Stromal cell of bone marrow (primary cell): ENCODE results near the gene TRH.
"Not testable (repeated sequence)": the region's sequence is repeated elsewhere in the genome, so short reads cannot be mapped to it uniquely, and the experiment has no call there.

Source experiments
- DNase-seq: peaks from one replicate; pipeline ENCODE4 v3.0.0-alpha.2; 2012; ENCODE audit warnings: low read depth

The TRH gene

DNA sequence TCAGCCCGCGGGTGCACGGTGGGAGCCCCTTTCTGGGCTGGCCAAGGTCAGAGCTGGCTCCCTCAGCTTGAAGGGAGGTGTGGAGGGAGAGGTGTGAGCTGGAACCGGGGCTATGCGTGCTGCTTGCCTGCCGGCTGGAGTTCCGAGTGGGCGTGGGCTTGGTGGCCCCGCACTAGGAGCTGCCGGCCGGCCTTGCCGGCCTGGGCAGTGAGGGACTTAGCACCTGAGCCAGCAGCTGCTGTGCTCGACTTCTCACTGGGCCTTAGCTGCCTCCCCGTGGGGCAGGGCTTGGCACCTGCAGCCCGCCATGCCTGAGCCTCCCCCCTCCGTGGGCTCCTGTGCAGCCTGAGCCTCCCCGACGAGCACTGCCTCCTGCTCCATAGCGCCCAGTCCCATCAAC, 36.0 kb downstream of the TRH start:
- DNase-seq = no peak

DNA sequence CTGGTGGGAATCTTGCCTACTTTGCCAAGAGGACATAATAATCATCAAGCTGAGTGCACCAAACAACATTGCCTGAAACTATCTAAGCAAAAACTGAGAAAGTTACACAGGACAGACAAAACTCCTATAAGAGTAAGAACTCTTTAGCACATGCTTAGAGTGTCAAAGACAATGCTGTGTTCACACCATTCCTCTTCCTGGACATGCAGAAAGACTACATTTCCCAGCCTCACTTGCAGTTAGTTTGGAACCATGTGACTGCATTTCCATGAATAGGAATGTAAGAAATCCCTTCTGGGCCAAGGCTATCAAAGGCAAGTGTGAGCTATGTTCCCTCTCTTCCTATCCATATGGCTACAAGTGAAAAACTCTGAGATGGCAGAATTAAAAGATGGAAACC, 37.6 kb downstream of the TRH start:
- DNase-seq = peak; percentile 11

DNA sequence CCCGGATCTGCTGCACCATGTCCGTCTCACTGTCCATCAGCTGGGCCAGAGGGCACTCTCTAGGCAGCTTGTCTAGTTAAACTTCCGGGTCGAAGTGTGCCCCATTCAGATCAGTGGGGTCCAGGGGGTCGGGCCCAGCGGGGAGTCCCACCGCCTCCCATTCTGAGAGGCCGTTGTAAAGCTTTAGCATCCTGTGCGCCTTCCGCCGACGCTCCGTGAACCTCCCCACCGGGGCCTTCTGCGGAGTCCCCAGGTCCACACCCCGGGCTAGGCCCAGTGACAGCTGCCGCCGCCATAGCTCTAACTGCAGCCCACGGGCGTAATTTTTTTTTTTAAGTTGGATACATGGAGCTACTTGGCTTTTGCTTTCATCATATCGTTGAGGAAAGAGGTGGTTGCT, 38.7 kb downstream of the TRH start:
- not testable (repeated sequence) for DNase-seq

DNA sequence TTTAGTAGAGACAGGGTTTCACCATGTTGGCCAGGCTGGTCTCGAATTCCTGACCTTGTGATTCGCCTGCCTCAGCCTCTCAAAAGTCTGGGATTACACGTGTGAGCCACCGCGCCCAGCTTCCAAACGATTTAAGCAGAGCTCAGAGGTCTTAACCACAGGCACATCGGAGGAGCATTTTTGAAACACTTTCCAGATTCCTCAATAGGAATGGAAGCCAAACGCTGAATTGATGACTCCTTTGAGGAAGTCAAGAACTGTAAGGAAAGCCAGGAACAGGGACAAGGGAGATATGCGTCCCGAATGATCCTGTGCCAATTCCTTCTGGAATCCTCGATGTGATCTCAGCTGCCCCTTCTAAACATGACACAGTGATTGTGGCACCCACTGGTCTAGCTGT, 40.0 kb downstream of the TRH start:
- DNase-seq = peak; percentile 79

DNA sequence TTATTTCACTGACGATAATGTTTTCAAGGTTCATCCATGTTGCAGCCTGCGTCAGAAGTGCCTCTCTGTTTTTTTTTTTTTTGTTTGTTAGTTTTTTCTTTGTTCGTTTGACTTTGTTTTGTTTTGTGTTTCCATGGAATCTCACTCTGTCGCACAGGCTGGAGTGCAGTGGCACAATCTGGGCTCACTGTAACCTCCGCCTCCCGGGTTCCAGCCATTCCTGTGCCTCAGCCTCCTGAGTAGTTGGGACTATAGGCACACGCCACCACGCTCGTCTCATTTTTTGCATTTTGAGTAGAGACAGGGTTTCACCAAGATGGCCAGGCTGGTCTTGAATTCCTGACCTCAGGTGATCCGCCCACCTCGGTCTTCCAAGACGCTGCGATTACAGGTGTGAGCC, 43.1 kb downstream of the TRH start:
- not testable (repeated sequence) for DNase-seq

DNA sequence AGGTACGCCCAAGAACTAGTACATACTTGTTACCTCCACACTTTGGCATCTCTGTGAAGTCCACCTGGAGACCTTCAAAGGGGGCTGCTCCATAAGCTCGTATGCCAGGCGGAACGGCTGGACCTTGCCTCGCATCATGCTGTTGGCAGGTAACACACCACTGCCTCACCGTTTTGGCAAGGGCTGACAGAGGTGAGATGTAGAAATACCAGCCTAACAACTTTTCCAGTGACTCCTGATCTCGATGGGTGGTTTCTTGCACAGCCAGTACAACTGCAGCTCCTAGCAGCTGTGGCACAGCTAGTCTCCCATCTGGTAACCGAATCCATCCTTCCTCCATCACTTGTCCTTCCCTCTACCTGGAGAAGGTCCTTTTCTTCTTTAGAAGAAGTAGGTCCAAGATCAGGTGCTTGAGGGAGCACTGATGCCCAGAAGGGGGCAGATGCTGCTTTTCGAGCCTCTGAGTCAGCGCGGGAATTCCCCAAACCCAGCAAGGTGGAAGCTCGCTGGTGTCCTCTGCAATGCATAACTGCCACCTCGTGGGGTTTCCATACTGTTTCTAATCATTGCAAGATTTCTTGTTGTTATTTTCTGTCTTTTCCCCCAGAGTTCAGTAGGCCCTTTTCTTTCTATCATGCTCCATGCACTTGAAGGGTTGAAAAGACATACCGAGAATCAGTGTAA, 51.8 kb downstream of the TRH start:
- DNase-seq = not testable (repeated sequence)

DNA sequence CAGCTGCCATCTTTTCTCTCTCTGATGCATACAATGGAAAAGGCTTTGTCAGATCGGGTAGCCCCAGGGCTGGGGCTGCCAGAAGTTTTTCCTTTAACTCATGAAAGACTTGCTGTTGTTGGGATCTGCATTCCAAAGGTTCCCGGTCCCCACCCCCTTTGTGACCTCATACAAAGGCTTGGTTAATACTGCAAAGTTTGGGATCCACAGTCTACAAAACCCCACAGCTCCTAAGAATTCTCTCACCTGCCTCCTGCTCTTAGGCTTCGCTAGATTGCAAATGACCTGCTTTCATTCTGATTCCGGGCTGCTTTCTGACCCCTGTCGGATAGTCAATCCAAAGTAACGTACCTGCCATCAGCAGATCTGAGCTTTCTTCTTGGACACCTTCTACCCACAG, 52.9 kb downstream of the TRH start:
- DNase-seq = not testable (repeated sequence)
